Activated T-helper 9 cell treated with anti-CD3 and anti-CD28 coated beads, Interleukin-2, amount 50 U/mL, for 16 hours (primary cell): Measurements from ENCODE around the gene JDP2.
"Not testable (repeated sequence)": the region's sequence is repeated elsewhere in the genome, so short reads cannot be mapped to it uniquely, and the experiment has no call there.

Source experiments
- DNase-seq: peaks from one replicate; pipeline ENCODE4 v3.0.0-alpha.2; 2020; ENCODE audit warnings: low read depth

The JDP2 gene

DNA sequence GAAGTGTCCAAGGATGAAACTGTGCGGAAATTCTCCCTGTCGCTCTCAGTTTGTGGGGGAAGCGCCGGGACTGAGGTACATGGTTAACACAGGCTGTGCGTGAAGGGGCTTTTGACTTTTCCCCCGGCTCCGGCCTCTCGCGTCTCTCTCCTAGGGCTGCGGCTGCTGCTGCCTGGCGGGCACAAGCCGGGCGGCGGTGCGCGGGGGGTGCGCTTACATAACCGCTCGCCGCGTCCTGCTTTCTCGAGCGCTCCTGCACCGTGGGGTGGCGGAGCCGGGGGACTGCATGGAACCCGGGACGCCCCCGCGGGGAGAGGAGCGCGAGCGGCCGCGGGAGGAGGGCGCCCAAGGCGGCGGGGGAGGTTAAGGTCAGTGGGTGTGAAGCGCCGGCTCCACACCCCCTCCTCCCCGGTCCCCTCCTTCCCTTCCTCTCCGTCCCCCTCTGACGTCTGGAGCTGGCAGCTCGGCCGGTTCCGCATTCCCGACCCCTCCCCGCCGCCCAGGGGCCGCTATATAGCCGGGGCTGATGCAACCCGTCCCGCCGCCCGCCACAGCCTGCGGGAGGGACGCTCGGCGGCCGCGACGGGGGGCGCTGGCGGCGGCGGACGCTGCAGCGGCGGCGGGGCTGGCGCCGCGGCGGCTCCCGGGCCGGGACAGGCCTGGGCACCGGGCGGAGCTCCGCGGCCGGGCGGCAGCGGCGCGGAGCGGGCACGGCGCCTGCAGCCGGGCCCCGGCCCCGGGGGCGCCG, at the start of gene JDP2:
TSS of gene JDP2 (plus strand) at position 541 of the 748 bp plus-strand sequence. CDS start 9,899 bp downstream, outside the sequence.
- DNase-seq, result peak; percentile 21

DNA sequence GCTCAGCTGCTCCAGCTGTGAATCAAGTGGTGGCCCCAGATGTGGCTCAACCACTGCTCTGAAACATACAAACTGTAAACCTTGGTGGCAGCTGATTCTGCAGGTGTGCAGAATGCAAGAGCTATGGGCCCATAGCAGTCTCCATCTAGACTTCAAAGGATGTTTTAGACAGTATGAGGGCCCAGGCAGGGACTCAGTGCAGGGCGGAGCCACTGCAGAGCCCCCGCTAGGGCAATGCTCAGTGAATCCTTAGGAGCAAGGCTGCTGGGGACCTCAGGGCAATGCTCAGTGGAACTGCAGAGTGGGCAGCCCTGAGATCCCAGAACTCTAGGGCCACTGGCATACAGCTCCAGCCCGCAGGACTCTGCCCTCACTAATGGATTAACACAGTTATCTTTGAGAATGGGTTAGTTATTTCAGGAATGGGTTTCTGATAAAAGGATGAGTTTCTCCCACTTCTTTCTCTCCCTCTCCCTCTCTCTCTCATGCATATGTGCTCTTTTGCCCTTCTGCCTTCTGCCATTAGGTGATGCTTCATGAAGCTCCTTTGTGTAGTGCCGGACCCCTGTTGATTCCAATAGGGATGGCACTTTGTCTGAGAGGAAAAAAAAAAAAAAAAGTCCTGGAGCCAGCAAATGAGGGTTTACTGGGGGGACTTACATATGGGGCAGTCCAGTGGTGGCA, 48.4 kb upstream of the JDP2 start:
- DNase-seq, result no peak

- DNase-seq, result no peak
These were observed 47.9 kb upstream of the JDP2 start for GRCh38 chr14:75379930-75380270.

GRCh38 chr14:75380656-75381055, 47.2 kb upstream of the JDP2 start:
- no peak for DNase-seq

GRCh38 chr14:75381642-75382041, 46.2 kb upstream of the JDP2 start:
- DNase-seq, result no peak

- not testable (repeated sequence) for DNase-seq
These were observed 44.6 kb upstream of the JDP2 start for GRCh38 chr14:75383219-75383618.

DNA sequence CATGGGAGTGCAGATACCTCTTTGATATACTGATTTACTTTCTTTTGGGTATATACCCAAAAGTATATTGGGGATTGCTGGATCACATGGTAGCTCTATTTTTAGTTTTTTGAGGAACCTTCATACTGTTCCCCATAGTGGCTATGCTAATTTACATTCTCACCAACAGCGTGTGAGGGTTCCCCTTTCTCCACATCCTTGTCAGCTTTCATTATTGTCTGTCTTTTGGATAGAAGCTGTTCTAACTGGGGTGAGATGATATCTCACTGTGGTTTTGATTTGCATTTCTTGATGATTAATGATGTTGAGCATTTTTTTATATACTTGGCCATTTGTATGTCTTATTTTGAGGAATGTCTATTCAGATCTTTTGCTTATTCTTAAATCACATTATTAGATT, 44.1 kb upstream of the JDP2 start:
- DNase-seq, result no peak

GRCh38 chr14:75389679-75390078, 38.1 kb upstream of the JDP2 start:
- no peak for DNase-seq

- DNase-seq, result no peak
These were observed 37.6 kb upstream of the JDP2 start for GRCh38 chr14:75390183-75390582.

- no peak for DNase-seq
These were observed 35.9 kb upstream of the JDP2 start for GRCh38 chr14:75391953-75392352.

DNA sequence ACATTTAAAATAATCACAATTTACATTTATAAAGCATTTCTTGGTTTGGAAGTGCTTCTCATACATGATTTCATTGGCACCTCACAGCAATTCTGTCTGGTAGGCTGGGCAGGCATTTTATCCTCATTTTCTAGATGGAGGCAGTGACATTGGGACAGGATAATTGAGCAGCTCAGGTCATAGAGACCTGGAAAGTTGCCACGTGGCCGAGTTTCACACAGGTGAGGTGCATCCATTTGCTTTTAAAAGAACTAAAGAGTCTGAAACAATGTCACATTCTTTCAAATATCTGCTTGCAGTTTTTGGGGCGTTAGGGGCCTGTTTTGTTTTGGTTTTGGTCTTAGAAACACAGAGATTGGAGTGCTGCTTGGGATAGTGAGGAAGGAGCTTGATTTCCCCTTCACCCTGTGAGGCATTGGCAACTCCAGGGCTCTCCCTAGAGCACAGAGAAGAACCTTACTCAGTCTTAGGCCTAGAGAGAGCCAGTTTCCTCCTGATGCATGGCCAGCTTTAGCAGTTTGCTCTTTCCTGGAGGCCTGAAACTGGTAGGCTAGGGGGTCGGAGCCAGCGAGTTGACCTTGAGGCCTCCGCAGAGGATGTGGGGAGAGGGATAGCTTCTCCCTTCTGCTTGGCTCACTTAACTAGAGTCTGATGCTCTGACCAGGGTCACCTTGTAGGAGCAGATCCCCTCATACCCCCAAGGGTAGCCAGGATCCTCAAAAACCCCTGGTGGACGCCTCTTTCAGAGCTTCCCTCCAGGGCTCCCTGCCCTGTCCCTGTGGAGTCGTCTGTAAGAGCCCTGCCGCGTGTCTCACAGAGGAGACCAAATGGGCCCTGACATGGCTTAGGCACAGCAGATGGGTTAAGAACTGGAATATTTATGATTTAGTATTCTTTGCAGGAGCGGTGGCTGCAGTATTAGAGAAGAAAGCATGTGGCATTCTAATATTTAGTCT, 34.9 kb upstream of the JDP2 start:
- DNase-seq, result no peak

DNA sequence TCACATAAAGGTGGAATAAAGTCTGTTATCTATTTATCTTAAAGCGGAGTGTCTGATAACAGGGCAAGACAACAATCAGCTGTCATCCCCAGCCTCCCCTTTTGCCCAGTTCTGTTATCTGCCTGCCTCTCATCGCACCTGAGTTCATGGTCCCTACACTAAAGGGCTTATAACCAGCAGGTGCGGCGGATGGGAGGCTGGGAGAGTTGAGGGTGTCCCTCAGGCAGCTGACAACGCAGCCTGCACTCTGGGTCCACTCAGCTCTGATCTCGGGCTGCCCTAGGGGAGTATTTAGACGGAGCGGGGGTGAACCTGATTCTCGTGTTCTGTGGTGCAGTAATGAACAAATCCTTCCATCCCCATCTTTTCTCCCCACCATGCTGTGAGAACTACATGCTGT, 34.0 kb upstream of the JDP2 start:
- DNase-seq, result no peak

DNA sequence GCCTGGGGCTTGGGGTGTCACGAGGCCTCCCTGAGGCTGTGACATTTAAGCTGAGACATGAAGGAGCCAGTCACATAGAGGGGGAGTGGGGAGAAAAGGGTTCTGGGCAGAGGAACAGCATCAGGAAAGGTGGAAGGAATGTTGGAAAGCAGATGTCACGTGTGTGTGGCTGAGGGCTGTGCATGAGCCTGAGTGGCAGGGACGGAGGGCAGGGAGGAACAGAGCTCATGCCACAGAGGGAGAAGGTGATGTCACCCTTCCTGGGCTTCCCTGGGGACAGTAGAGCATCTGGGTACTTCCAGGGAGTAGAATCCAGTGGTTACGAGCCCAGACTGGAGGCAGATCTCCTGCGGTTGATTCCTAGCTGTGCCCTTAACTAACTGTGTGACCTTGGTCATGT, 32.0 kb upstream of the JDP2 start:
- DNase-seq, result no peak

DNA sequence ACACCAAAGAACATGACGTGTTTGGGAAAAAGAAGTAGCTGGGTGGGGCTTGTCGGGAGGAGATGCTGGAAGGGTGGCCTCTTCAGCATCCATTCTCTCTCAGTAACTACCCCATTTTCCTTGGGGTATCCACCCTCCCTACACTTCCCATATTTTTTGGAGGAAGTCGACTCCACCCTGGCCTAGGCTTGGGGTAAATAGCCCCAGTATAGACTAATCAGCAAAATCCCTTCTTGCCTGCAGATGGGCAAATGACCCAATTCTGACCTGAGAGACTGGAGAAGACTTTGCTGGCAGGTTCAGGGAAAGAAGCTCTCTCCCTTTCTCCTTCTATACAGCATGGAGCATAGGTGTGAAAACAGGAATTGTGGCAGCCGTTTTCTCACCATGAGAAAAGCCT, 28.5 kb upstream of the JDP2 start:
- no peak for DNase-seq

- DNase-seq, result no peak
These were observed 27.7 kb upstream of the JDP2 start for GRCh38 chr14:75399843-75400775.

GRCh38 chr14:75401361-75401760, 26.5 kb upstream of the JDP2 start:
- DNase-seq, result no peak

GRCh38 chr14:75402867-75403413, 24.9 kb upstream of the JDP2 start:
- no peak for DNase-seq

- DNase-seq, result no peak
These were observed 23.0 kb upstream of the JDP2 start for GRCh38 chr14:75404847-75405246.

DNA sequence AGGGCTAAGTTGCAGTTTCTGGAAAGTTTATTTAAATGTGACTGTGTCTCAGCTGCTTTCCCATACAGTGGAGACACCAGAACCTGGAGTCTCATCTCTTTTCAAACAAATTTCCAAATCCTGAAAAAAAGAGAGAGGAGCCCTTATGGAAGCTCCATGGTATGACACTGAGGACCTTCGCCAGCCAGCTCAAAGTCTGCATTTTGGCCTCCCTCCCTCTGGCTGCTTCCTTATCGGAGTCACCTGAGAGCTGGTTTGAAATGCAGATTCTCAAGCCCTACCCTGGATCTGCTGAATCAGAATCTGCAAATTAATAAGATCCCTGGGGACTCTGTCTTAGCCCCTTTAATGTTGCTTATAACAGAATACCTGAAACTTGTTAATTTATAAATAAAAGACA, 21.7 kb upstream of the JDP2 start:
- no peak for DNase-seq

- DNase-seq, result no peak
These were observed 21.0 kb upstream of the JDP2 start for GRCh38 chr14:75406856-75407255.
